Measurements from ENCODE around the gene NID1.

NID1 gene

DNA sequence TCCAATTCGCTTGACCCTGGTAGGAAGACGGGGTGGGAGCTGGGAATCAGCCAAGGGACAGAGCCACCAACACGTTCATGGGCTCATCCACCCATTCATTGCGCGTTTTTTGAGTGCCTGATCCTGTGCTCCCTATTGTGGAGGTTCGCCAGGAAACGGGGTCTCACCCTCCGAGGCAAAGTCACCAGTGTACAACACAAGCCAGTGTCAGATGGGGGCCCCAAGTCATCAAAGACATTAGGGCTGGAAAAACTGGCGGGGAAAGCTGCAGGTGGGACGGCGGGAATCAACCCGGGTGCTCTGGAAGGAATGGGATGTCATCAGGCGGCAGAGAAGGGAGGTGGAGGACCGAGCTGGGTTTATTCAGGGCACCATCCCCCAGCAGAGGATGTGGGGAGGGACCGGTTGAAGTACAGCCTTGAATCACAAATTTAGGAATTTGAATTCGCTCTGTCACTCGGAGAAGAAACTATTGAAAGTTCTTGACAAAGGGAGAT lies 667 bp upstream of the NID1 start:
- no peak for DNase-seq (ENCODE audit: low spot score)

- DNase-seq (ENCODE audit: low spot score): peak; percentile 67
Observed at GRCh38 chr1:236063919-236064673, 794 bp downstream of the NID1 start.

GRCh38 chr1:236063551-236063918 lies 1.4 kb downstream of the NID1 start:
- DNase-seq (ENCODE audit: low spot score): no peak

DNA sequence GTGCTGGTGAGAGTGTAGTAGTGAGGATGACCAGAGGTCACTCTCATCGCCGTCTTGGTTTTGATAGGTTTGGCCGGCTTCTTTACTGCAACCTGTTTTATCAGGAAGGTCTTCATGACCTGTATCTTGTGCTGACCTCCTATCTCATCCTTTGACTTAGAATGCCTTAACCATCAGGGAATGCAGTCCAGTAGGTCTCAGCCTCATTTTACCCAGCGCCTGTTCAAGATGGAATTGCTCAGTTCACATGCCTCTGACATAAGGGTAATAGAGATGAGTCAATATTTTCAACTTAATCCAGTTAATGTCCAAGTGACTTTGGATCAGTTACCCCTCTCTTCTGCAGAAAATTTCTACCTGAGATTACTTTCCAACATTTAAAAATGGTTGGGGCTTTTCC lies 4.6 kb downstream of the NID1 start:
- DNase-seq (ENCODE audit: low spot score): no peak

- DNase-seq (ENCODE audit: low spot score): no peak
Observed at GRCh38 chr1:236059011-236059410, 5.9 kb downstream of the NID1 start.

- peak; percentile 62 for DNase-seq (ENCODE audit: low spot score)
Observed at GRCh38 chr1:236058141-236058934, 6.6 kb downstream of the NID1 start.

GRCh38 chr1:236057546-236057945 lies 7.3 kb downstream of the NID1 start:
- no peak for DNase-seq (ENCODE audit: low spot score)

DNA sequence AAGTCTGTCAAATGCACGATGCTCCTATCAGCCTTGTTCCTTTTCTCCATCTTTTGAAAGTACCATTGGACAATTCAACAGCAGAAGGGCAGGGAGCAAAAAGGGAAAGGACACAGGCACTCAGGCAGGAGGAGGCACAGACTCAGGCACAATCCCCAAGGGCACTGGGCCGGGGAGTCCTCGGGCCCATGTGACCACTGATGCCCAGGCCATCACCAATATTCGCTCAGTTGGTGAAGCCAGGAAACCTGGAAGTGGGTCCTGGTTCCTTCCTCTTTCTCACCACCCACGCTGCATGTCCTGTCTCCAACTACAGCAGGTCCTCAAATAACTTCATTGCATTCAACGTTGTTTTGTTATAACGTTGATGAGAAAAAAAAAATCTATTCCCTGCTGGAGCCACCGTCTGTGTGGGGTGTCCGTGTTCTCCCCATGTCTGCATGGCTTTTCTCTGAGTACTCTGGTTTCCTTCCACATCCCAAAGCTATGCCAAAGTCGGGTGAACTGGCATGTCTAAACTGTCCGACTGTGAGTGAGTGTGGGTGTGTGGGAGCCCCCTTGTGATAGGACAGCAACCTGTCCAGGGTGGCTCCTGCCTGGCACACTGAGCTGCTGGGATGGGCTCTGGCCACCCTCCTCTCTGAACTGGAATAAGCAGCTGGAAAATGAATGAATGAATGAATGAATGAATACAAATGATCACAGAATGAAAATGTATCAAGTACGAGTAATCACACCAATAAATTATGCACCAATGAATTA lies 12.5 kb downstream of the NID1 start:
- no peak for DNase-seq (ENCODE audit: low spot score)

DNA sequence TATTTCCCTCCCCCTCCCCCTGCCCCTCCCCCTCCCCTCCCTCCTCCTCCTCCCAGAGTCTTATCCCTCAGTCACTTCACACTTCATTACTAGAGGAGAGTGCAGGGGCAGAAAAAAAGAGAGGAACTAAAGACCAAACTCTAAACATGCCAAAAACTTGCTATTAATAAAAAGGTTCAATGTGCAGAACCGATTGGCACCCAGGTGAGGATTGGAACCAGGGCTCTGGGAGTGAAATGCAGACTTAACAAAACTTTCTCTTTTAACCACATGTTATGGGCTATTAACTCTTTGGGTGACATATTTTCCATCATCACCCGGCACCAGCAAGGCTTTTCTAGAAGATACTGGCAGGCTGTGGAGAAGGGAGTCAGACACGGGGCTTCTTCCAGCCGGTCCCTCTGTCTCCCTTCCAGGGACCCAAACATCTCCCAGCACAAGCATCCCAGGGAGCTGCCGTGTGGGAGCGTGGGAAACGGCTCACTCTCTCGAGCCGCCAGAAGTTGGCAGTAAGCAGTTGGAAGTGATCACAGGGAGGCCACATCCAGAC lies 13.6 kb downstream of the NID1 start:
- DNase-seq (ENCODE audit: low spot score): peak; percentile 64

DNA sequence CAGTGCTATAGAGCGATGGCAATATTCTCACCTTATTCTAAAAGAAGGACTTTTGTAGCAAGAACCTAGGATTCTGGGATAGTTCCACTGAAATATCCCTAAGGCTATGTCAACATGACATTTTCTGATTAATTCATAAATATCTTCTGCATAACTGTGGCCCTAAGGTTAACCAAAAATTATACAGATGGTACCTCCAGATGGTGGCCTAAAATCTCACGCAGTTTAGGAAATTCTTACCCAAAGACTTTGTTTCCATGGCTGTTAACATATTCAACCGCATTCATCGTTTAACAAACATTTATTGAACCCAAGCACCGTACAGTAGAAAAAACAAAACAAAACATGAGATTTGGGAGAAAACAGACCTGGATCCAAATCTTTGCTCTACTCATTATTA lies 19.1 kb downstream of the NID1 start:
- no peak for DNase-seq (ENCODE audit: low spot score)

GRCh38 chr1:236044341-236044740 lies 20.5 kb downstream of the NID1 start:
- DNase-seq (ENCODE audit: low spot score): no peak

GRCh38 chr1:236041631-236042618 lies 23.0 kb downstream of the NID1 start:
- no peak for DNase-seq (ENCODE audit: low spot score)

DNA sequence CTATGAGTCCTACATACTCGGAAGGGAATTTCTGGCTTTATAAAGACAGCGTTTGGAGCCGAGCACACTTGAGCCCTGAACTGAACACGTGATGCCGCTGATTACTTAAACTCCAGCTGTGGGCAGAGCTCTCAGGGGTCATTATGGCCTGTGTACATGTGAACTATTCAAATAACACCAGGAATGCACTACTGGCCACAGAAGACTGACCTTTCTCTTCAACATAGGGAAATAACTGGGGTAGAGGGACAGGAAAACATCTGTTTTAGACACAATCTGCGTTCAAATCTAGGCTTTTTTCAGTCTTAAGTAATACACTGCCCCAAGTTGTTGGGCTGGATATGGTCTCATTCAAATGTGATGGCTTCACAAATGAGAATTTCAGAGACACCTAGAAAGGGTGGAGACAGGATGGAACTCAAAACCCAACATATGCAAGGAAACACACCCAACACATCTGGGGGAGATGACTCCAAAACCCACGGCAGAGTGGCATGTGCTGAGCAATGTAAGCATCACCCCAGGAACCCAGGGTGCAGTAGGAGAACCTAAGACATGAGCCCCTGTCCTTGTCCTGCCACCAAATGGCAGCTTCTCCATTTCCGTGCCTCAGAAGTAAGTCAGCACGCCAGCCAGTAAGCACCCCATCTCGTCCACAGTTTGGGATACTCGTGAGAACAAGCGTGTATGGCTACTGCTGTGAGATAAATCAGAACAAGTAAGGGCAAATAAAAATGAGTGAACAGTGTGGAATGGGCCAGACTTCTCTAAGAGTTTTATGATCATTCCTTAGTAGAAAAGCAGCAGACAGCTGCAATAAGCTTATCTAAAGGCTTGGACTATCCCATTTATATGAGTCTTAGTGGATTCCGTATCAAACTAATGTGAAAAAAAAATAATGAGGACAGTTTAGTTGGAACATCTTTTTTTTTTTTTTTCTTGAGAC lies 24.9 kb downstream of the NID1 start:
- no peak for DNase-seq (ENCODE audit: low spot score)

GRCh38 chr1:236038034-236038433 lies 26.9 kb downstream of the NID1 start:
- DNase-seq (ENCODE audit: low spot score): no peak

DNA sequence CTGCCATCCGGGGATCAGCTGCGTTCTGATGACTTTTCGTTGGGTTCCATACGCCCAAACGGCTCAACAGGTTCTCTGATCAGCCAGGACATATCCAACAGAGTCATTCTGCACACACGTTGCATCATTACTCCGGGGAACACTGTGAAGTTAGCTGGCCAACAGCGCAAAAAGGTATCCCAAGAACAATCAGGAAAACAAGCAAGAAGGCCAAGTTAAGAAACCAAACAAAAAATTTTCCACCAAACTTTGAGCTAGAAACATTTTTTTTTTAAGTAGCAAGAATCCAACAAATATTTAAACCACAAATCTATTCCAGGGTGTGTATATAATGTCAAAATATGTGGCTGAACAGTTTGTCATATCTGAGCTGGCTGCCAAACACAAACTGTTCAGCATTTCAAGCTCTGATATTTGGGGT lies 29.2 kb downstream of the NID1 start:
- peak; percentile 40 for DNase-seq (ENCODE audit: low spot score)

DNA sequence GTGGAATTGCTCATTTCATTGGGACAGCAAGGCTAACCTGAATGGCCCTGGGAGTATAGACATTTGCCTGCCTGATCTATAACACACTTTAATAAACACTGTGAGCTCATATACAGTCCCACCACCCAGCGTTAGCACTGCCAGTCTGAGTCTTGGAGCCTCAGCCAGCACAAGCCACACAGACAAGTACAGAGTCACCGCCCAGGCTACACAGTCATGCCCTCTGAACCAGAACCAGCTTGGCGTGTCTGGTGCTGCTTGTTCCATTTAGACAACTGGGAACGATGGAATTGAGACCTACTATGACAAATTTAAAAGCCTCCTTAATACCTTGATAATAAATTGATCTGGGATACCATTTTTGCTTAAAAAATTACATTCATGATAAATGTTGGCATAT lies 31.6 kb downstream of the NID1 start:
- no peak for DNase-seq (ENCODE audit: low spot score)

DNA sequence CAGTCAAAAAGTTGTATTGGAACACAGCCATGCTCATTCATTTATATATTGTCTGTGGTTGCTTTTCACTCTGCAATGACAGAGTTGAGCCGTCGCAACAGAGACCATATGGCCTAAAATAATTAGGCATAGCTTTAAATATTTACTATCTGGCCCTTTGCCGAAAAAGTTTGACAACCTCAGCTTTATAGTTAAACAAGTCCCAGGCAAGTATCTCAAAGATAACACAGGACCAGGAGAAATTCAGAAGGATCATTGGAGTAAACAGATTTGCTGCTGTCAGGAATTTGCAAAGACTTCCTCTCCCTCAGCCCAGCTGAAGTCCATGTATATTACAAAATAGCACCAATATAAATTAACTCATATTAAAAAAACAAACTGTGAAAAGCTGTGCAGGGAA lies 34.4 kb downstream of the NID1 start:
- no peak for DNase-seq (ENCODE audit: low spot score)

DNA sequence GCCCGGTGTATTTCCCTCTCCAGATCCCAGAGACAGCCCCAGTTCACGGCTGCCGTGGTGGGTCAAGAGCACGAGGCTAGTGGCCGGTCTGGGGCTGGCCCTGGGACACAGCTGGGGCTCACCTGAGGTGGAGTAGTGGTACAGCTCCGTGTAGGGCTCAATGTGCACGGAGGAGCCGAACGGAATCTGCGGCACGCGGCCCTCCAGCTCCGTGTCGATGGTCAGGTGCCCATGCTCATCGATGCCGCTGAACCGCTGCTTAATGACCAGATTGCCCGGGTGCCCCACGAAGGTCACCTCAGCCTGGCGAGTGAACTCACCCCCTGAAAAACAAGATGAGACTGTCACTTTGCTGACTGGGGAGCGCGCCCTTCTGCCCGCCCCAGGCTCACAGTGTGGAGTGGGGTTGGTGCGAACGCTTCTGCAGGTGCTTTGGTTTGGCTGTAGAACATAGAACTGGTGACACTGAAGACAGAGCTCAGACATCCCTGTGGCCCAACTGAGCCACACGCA lies 35.4 kb downstream of the NID1 start:
- DNase-seq (ENCODE audit: low spot score): no peak

- no peak for DNase-seq (ENCODE audit: low spot score)
Observed at GRCh38 chr1:236027104-236027503, 37.8 kb downstream of the NID1 start.

DNA sequence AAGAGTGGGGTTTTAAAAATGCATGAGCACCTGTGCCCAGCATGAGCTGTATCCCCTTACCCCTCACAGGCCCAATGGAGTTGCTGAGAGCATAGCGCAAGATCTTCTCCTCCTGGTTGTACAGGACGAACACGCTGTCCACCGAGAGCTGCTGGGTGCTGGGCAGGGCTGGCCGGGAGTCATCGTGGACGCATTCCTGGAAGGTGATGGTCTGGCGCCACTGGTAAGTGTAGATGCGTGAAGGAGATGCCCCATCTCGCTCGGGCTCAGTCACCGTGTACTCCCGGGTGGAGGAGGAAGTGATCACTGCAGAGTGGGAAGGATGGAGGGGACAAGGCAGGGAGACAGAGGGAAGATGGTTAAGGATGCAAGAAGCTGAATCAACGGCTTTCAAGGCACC lies 39.1 kb downstream of the NID1 start:
- no peak for DNase-seq (ENCODE audit: low spot score)
